Loucy (cell line): ENCODE data around the gene EVI5.
A peak's percentile ranks its signal among the peaks of the same experiment; 100 is the strongest.

Source experiments
- H2AFZ ChIP-seq: fragments of 200-600 bp; sonication (generic); 2 replicates; pipeline ENCODE4 v1.6.0; 2016; ENCODE audit warnings: antibody characterized with exemption, mild to moderate bottlenecking, low read length, moderate library complexity
- H3F3A ChIP-seq: fragments of 200-600 bp; 2 replicates; pipeline ENCODE4 v1.6.0; 2016; ENCODE audit warnings: antibody characterized with exemption, low read depth, mild to moderate bottlenecking
- H3K27me3 ChIP-seq: fragments of 200-600 bp; sonication (generic); 2 replicates; pipeline ENCODE4 v1.6.1; 2014; ENCODE audit warnings: low read length, mild to moderate bottlenecking; ENCODE audit not compliant: insufficient read depth, poor library complexity, severe bottlenecking
- H3K36me3 ChIP-seq: fragments of 200-600 bp; sonication (generic); 2 replicates; pipeline ENCODE4 v1.6.1; 2016; ENCODE audit warnings: low read length; ENCODE audit not compliant: insufficient read depth
- H3K4me1 ChIP-seq: fragments of 200-600 bp; sonication (generic); 2 replicates; pipeline ENCODE4 v1.5.1; 2014; ENCODE audit warnings: low read length, mild to moderate bottlenecking; ENCODE audit not compliant: insufficient read depth, poor library complexity, severe bottlenecking
- H3K4me2 ChIP-seq: fragments of 200-600 bp; sonication (generic); 2 replicates; pipeline ENCODE4 v1.6.0; 2014; ENCODE audit warnings: antibody characterized with exemption, low read length, low read depth, mild to moderate bottlenecking; ENCODE audit not compliant: poor library complexity, severe bottlenecking
- H3K4me3 ChIP-seq: fragments of 200-600 bp; sonication (generic); 2 replicates; pipeline ENCODE4 v1.5.1; 2014; ENCODE audit warnings: low read length, mild to moderate bottlenecking, mixed read lengths; ENCODE audit not compliant: poor library complexity, severe bottlenecking
- H3K79me2 ChIP-seq: fragments of 200-600 bp; sonication (generic); 2 replicates; pipeline ENCODE4 v1.6.1; 2014; ENCODE audit warnings: low read length; ENCODE audit not compliant: insufficient read depth
- H3K9ac ChIP-seq: fragments of 200-600 bp; sonication (generic); 2 replicates; pipeline ENCODE4 v1.6.0; 2014; ENCODE audit warnings: mild to moderate bottlenecking, low read depth, low read length, moderate library complexity; ENCODE audit not compliant: poor library complexity, severe bottlenecking
- H3K9me2 ChIP-seq: fragments of 200-600 bp; sonication (generic); replicated peaks from 2 replicates; pipeline ENCODE4 v1.6.1; 2016; ENCODE audit warnings: low read depth, low read length, mixed read lengths
- H3K9me3 ChIP-seq: fragments of 200-600 bp; sonication (generic); 2 replicates; pipeline ENCODE4 v1.6.1; 2014; ENCODE audit warnings: mild to moderate bottlenecking, antibody characterized with exemption, low read length, low read depth; ENCODE audit not compliant: insufficient read depth
- H4K20me1 ChIP-seq: fragments of 200-600 bp; sonication (generic); 2 replicates; pipeline ENCODE4 v1.6.0; 2014; ENCODE audit warnings: antibody characterized with exemption, low read length, mild to moderate bottlenecking; ENCODE audit not compliant: insufficient read depth, poor library complexity, severe bottlenecking
- EZH2phosphoT487 ChIP-seq: fragments of 200-600 bp; IDR thresholded peaks from 2 replicates; pipeline ENCODE4 v1.6.1; 2018; ENCODE audit warnings: antibody characterized with exemption, mild to moderate bottlenecking, moderate library complexity, borderline replicate concordance
- TF ChIP-seq, protein P1 (sequence below): fragments of 200-600 bp; sonication (generic); conservative IDR thresholded peaks from 2 replicates; pipeline ENCODE4 v1.5.1; 2014; ENCODE audit warnings: mild to moderate bottlenecking, antibody characterized with exemption, low read length

The EVI5 gene

DNA sequence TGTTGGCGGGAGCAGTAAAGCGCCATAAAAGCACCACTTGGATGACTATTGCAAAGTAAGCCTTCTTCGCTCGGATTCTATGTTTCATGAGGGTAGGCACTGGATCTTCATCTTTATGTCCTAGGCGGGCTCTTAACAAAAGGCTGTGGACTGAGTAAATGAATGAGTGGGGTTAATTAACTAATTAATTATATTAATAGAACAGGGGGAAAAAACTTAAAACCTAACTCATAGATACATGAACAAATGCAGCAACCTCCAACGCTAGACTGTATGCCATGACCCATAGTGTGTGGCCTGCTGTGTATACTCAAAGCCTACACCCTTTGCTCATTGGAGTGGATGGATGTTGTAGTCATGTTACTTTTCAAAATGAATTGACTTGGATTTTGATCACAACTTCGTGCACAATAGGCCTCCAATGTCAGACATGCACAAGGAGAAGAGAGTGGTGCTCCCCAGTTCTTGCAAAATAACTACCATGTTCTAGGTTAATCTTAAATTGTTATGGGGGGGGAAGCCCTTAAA lies 297.8 kb downstream of the EVI5 start:
- no peaks in the 10 kb centered on the region for H3K9me3 ChIP-seq
- H3F3A ChIP-seq, result peaks cover 8% of the 10 kb centered on the region; the same call in 1 of the 2 replicates
- H2AFZ ChIP-seq, result no peak overlapping the region
- H3K4me3 ChIP-seq, result peak overlapping the region; percentile 90
- peaks cover 22% of the 10 kb centered on the region for H3K79me2 ChIP-seq
- no peaks in the 10 kb centered on the region for H4K20me1 ChIP-seq
- peak overlapping the region; percentile 95 for H3K4me2 ChIP-seq
- H3K9ac ChIP-seq, result no peak overlapping the region
- peaks cover 16% of the 10 kb centered on the region for H3K4me1 ChIP-seq
- TF ChIP-seq EZH2phosphoT487, result no peak
- TF ChIP-seq, protein P1, sequence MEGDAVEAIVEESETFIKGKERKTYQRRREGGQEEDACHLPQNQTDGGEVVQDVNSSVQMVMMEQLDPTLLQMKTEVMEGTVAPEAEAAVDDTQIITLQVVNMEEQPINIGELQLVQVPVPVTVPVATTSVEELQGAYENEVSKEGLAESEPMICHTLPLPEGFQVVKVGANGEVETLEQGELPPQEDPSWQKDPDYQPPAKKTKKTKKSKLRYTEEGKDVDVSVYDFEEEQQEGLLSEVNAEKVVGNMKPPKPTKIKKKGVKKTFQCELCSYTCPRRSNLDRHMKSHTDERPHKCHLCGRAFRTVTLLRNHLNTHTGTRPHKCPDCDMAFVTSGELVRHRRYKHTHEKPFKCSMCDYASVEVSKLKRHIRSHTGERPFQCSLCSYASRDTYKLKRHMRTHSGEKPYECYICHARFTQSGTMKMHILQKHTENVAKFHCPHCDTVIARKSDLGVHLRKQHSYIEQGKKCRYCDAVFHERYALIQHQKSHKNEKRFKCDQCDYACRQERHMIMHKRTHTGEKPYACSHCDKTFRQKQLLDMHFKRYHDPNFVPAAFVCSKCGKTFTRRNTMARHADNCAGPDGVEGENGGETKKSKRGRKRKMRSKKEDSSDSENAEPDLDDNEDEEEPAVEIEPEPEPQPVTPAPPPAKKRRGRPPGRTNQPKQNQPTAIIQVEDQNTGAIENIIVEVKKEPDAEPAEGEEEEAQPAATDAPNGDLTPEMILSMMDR, result no peak
- H3K36me3 ChIP-seq, result no peaks in the 10 kb centered on the region
- no peaks in the 10 kb centered on the region for H3K27me3 ChIP-seq
- no peaks in the 10 kb centered on the region for H3K9me2 ChIP-seq

DNA sequence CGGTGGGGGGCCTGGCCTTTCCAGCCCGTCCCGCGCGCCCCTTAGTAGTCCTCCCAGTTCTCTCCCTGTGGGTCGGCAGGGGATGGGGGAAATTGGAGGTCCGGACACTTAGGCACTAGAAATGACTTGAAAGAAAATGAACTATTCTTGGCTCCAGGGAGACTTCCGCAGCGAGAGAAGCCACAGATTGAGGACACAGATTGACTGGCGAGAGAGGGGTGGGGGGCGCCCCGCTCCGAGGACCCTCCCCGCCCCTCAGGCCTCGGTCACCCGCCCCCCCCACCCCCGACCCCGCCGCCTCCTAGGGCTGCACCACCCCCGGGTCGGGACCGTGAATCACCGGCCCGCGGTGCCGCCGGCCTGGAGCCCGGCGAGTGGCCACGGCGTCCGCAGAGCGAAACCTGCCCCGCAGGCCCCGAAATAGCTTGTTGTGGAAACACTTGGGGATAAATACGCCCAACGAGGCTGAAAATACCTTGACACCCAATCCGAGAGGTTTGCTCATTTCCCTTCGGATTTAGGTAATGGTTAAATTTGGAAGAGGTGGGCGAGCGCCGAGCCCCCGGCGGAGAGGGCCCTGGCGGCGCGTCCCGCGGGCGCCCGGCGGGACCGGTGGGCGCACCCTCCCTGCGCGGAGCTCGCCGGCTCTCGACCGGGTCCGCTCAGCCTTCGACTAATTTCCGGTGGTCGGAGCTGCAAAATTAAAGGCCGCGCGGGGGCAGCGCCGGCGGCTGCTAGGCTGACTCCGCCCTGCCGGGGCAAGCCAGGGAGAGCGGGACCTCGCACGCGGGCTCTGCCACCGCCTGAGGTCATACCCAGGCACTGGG lies 298.4 kb downstream of the EVI5 start, which contains the start of gene GFI1:
GFI1 (minus strand) TSS at position 675 of the 827 bp plus-strand sequence. CDS start 3,438 bp downstream, outside the sequence.
- peak within 1 kb of the TSS; percentile 90 for H3K4me3 ChIP-seq
- H3K4me1 ChIP-seq, result peaks cover 18% of the 10 kb centered on the region
- H3K36me3 ChIP-seq, result no peaks in the 10 kb centered on the region
- H3K27me3 ChIP-seq, result no peaks in the 10 kb centered on the region
- H3F3A ChIP-seq, result peaks cover 8% of the 10 kb centered on the region; the same call in 1 of the 2 replicates
- H3K9me2 ChIP-seq, result no peaks in the 10 kb centered on the region
- H4K20me1 ChIP-seq, result no peaks in the 10 kb centered on the region
- H3K9me3 ChIP-seq, result no peaks in the 10 kb centered on the region
- H2AFZ ChIP-seq, result peak within 1 kb of the TSS; percentile 96
- peak within 1 kb of the TSS; percentile 95 for H3K4me2 ChIP-seq
- peaks cover 29% of the 10 kb centered on the region for H3K79me2 ChIP-seq
- TF ChIP-seq, protein P1, result no peak
- no peak for TF ChIP-seq EZH2phosphoT487
- H3K9ac ChIP-seq, result peak within 1 kb of the TSS; percentile 85

DNA sequence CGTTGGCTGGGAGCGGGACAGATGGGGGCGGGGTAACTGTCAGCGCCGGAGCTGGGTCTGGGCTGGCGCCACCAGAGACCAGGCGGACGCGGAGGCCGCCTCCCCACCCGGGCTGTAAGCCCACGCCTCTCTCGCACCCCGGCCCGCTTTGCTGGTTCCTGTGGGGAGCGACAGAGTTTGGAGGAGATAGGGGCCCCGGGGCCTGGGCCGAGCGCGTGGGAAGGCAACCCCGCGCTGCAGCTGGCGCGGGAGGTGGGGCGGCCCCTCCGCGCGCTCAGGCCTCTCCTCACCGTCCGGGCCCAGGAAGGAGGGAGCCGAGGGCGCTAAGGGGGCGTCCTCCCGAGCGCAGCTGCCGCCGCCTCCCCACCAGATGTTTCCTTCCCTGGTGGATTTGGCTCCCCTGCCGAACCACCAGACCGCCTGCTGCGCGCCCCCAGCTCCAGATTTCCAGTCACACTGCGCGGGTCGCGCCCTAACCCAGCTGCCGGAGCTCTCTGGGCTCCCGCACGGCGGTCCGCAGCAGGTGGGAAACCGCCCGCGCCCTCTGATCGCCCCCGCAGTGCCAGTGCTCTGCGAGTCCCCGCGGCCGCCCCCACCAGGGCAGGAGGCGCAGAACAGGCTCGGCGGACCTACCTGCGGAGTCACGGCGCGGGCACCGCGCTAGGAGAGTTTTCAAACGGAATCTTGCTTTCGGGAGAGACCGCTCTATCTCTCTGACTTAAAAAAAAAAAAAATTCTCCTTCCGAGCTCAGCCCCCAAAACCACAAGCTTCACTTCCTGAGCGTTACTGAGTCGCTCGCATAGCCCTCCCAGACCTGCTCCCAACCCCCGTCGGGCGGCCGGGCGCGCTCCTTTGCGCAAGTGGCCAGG lies 299.3 kb downstream of the EVI5 start:
- no peaks in the 10 kb centered on the region for H4K20me1 ChIP-seq

More for the DNA sequence above, 299.3 kb downstream of the EVI5 start:
- Histone ChIP-seq H3K9me2 (no peaks in the 10 kb centered on the region), H3F3A (peaks cover 8% of the 10 kb centered on the region; the same call in 1 of the 2 replicates), H3K4me1 (peaks cover 18% of the 10 kb centered on the region), H3K9ac (peak overlapping the region; percentile 85), H3K4me3 (peak overlapping the region; percentile 90), H2AFZ (peak overlapping the region; percentile 96), H3K27me3 (no peaks in the 10 kb centered on the region), H3K36me3 (no peaks in the 10 kb centered on the region), H3K4me2 (peak overlapping the region; percentile 95), H3K9me3 (no peaks in the 10 kb centered on the region), H3K79me2 (peaks cover 36% of the 10 kb centered on the region)
- no peak for TF ChIP-seq EZH2phosphoT487
- TF ChIP-seq, protein P1, result peak; percentile 58
